GM21786 (cell line): ENCODE data around the gene LARGE1.

ENCODE experiments used
- ATAC-seq: cut with Tn5 transposase; IDR thresholded peaks from one replicate; pipeline ENCODE4 v1.9.1; 2021; ENCODE audit not compliant: unreplicated experiment

Gene LARGE1

GRCh38 chr22:33605666-33606065 is 314.6 kb downstream of the LARGE1 start:
- ATAC-seq, result no peak

GRCh38 chr22:33605221-33605620 is 315.1 kb downstream of the LARGE1 start:
- ATAC-seq, result no peak

GRCh38 chr22:33601062-33601461 is 319.2 kb downstream of the LARGE1 start:
- ATAC-seq, result no peak

- no peak for ATAC-seq
These were observed 319.7 kb downstream of the LARGE1 start for GRCh38 chr22:33600595-33600994.

GRCh38 chr22:33600113-33600512 is 320.2 kb downstream of the LARGE1 start:
- no peak for ATAC-seq

GRCh38 chr22:33599596-33599995 is 320.7 kb downstream of the LARGE1 start:
- ATAC-seq, result no peak

GRCh38 chr22:33598821-33599220 is 321.5 kb downstream of the LARGE1 start:
- no peak for ATAC-seq

GRCh38 chr22:33597274-33597985 is 322.8 kb downstream of the LARGE1 start:
- no peak for ATAC-seq

- ATAC-seq, result no peak
These were observed 326.5 kb downstream of the LARGE1 start for GRCh38 chr22:33593818-33594217.

GRCh38 chr22:33591946-33592345 is 328.3 kb downstream of the LARGE1 start:
- ATAC-seq, result no peak

GRCh38 chr22:33589297-33589696 is 331.0 kb downstream of the LARGE1 start:
- ATAC-seq, result no peak

GRCh38 chr22:33588860-33589259 is 331.4 kb downstream of the LARGE1 start:
- no peak for ATAC-seq

GRCh38 chr22:33584152-33584551 is 336.1 kb downstream of the LARGE1 start:
- ATAC-seq, result no peak

- ATAC-seq, result no peak
These were observed 337.4 kb downstream of the LARGE1 start for GRCh38 chr22:33582822-33583400.

- no peak for ATAC-seq
These were observed 340.0 kb downstream of the LARGE1 start for GRCh38 chr22:33580310-33580709.

GRCh38 chr22:33579448-33580093 is 340.7 kb downstream of the LARGE1 start:
- no peak for ATAC-seq

- no peak for ATAC-seq
These were observed 341.5 kb downstream of the LARGE1 start for GRCh38 chr22:33578752-33579151.

GRCh38 chr22:33577862-33578411 is 342.3 kb downstream of the LARGE1 start:
- no peak for ATAC-seq

- no peak for ATAC-seq
These were observed 344.1 kb downstream of the LARGE1 start for GRCh38 chr22:33576205-33576604.

GRCh38 chr22:33575771-33576170 is 344.5 kb downstream of the LARGE1 start:
- ATAC-seq, result no peak

- no peak for ATAC-seq
These were observed 345.2 kb downstream of the LARGE1 start for GRCh38 chr22:33575041-33575440.

GRCh38 chr22:33573479-33573878 is 346.8 kb downstream of the LARGE1 start:
- no peak for ATAC-seq
